Fibroblast of the aortic adventitia (primary cell): Measurements from ENCODE around the gene VAV2. TPM values are rescaled to one million over a fixed set of nuclear protein-coding genes. Genes with fewer than 3 reads are reported as not detected.
"Not testable (repeated sequence)": the region's sequence is repeated elsewhere in the genome, so short reads cannot be mapped to it uniquely, and the experiment has no call there.

Source experiments
- DNase-seq: peaks from one replicate; pipeline ENCODE4 v3.0.0-alpha.2; 2010; ENCODE audit warnings: low read depth
- H3K4me3 ChIP-seq: 2 replicates; pipeline ENCODE4 v1.5.1; 2011; ENCODE audit warnings: low read depth, mild to moderate bottlenecking, control low read depth, low read length, moderate library complexity
- CTCF ChIP-seq: IDR thresholded peaks from 2 replicates; pipeline ENCODE4 v1.5.1; 2011; ENCODE audit warnings: mild to moderate bottlenecking, low read length, control low read depth, inconsistent platforms; ENCODE audit not compliant: insufficient read depth
- total RNA-seq: library from RNA; depleted of rRNA; stranded (reverse); fragments of >200 nt; gene quantifications from 2 replicates; pipeline ENCODE4 v1.2.3, GENCODE V29; 2012; ENCODE audit warnings: low replicate concordance

The VAV2 gene
- total RNA-seq, 1 donor: 10.9 TPM

- TF ChIP-seq CTCF: no peak
- H3K4me3 ChIP-seq: no peak overlapping the region
- no peak for DNase-seq
Measured at GRCh38 chr9:133959171-133959570, 33.0 kb downstream of the VAV2 start.

- no peak for TF ChIP-seq CTCF
- H3K4me3 ChIP-seq: no peak overlapping the region
- DNase-seq: no peak
Measured at GRCh38 chr9:133958756-133959155, 33.4 kb downstream of the VAV2 start.

GRCh38 chr9:133957772-133958171, 34.4 kb downstream of the VAV2 start:
- DNase-seq, H3K4me3 ChIP-seq: not testable (repeated sequence)

GRCh38 chr9:133957328-133957727, 34.8 kb downstream of the VAV2 start:
- DNase-seq: no peak
- no peak for TF ChIP-seq CTCF
- H3K4me3 ChIP-seq: no peak overlapping the region

- no peak for TF ChIP-seq CTCF
- no peak overlapping the region for H3K4me3 ChIP-seq
- DNase-seq: peak; percentile 52
Measured at GRCh38 chr9:133956520-133957076, 35.5 kb downstream of the VAV2 start.

- TF ChIP-seq CTCF: peak; percentile 29
- peak overlapping the region; percentile 25 for H3K4me3 ChIP-seq
- DNase-seq: peak; percentile 15
Measured at GRCh38 chr9:133955821-133956411, 36.2 kb downstream of the VAV2 start.

GRCh38 chr9:133954862-133955529, 37.1 kb downstream of the VAV2 start:
- no peak overlapping the region for H3K4me3 ChIP-seq
- DNase-seq: no peak
- no peak for TF ChIP-seq CTCF
